Memory B cell (primary cell): ENCODE results near the gene SIGLEC14.
"Not testable (repeated sequence)": the region's sequence is repeated elsewhere in the genome, so short reads cannot be mapped to it uniquely, and the experiment has no call there.

Experiments used
- ATAC-seq: fragments of 150-1000 bp; cut with Tn5 transposase; 2 replicates; pipeline ENCODE4 v1.10.0; 2021; ENCODE audit warnings: low read depth, mild to moderate bottlenecking, moderate library complexity
- DNase-seq, 2 donors: peaks; one replicate each; pipeline ENCODE4 v3.0.0; 2022; ENCODE audit warnings: low spot score in 2 of 2
- H3K27ac Mint-ChIP-seq: one replicate; pipeline ENCODE4 v1.8.0; 2022; ENCODE audit warnings: mild to moderate bottlenecking, moderate library complexity, mixed read lengths
- H3K27me3 Mint-ChIP-seq: one replicate; pipeline ENCODE4 v1.8.0; 2022; ENCODE audit warnings: mixed read lengths
- H3K36me3 Mint-ChIP-seq: one replicate; pipeline ENCODE4 v1.8.0; 2022; ENCODE audit warnings: mild to moderate bottlenecking, mixed read lengths
- H3K4me1 Mint-ChIP-seq: one replicate; pipeline ENCODE4 v1.8.0; 2022; ENCODE audit warnings: mixed read lengths
- H3K4me3 Mint-ChIP-seq: one replicate; pipeline ENCODE4 v1.8.0; 2022; ENCODE audit warnings: mild to moderate bottlenecking, moderate library complexity, mixed read lengths
- H3K9me3 Mint-ChIP-seq: one replicate; pipeline ENCODE4 v1.8.0; 2022; ENCODE audit warnings: mixed read lengths

SIGLEC14 gene

DNA sequence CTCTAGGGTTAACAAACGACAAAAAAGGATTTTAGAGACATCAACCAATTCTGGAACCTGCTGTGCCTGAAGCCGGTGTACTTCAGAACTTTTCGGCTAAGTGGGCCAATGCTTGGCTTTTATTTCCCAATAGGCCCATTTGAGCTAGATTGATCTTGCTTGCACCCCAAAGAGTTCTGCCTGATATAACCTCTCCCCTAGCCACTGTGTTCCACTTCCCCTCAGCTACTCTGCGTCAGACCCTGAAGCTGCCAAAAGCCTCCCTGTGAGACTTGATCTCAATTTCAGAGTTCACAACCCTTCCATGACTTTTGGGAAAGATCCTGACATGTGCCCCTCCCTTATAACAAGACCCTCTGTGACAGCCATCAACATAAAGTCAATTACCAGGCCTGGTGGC is 5.6 kb upstream of the SIGLEC14 start:
- DNase-seq, result no peak
- no peaks in the 10 kb centered on the region for H3K36me3 Mint-ChIP-seq
- peak overlapping the region; percentile 82 for H3K27ac Mint-ChIP-seq
- no peaks in the 10 kb centered on the region for H3K27me3 Mint-ChIP-seq
- no peak for ATAC-seq
- peaks cover 2% of the 10 kb centered on the region for H3K9me3 Mint-ChIP-seq
- H3K4me1 Mint-ChIP-seq, result peaks cover 43% of the 10 kb centered on the region
- no peak overlapping the region for H3K4me3 Mint-ChIP-seq

DNA sequence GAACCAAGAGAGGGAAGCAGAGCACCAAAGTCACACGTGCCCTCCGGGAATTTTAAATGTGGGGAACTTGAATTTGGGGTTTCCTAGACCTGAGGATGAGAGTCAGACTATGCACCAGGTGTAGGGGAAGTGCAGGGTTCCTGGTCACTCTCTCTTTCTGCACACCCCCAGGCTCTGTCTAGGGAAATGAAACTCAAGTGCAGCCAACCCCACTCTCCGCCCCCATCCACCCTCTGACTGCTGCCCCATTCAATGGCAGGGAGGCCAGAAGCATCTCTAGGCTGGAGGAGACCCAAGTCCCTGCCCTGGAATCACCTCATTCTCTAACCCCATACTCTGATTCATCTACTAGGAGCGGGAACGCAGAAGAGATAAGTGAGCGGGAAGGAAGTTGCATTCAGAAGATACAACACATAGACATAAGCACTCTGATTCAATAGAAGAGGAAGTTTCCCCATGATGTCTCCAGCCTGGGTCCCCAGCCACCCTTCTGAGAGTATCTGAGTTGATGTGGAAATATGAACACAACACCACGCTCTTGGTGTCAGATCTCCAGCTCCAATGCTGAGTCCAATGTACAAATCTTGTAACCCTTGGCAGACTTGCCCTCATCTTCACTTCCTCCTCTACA is 4.7 kb upstream of the SIGLEC14 start:
- Mint-ChIP-seq H3K27me3 (no peaks in the 10 kb centered on the region), H3K36me3 (no peaks in the 10 kb centered on the region), H3K27ac (peak overlapping the region; percentile 82), H3K4me3 (peak overlapping the region; percentile 67), H3K9me3 (peaks cover 2% of the 10 kb centered on the region), H3K4me1 (peaks cover 41% of the 10 kb centered on the region)
- ATAC-seq (peak; percentile 88), DNase-seq (peak; percentile 56 to 58)

DNA sequence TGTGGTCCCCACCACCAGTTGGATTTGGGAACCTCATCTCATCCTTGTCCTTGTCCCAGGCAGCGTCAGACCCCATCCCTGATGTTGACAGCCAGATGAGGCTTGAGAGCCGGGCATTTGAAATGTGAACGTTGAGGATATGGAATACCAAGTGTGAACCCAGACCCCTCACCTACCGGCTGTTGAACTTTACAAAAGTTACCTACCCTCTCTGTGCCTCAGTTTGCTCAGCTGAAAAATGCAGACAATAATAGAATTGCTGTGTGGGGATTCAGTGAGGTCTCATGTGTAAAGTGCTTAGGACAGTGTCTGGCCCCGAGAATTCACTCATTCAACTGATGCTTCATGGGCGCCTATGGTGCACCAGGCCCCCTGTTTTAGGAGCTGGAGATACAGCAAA is 693 bp upstream of the SIGLEC14 start:
- peaks cover 13% of the 10 kb centered on the region for H3K36me3 Mint-ChIP-seq
- H3K27ac Mint-ChIP-seq, result peak overlapping the region; percentile 97
- no peak for ATAC-seq
- no peak overlapping the region for H3K4me3 Mint-ChIP-seq
- no peaks in the 10 kb centered on the region for H3K27me3 Mint-ChIP-seq
- peaks cover 45% of the 10 kb centered on the region for H3K4me1 Mint-ChIP-seq
- no peak for DNase-seq
- no peaks in the 10 kb centered on the region for H3K9me3 Mint-ChIP-seq

DNA sequence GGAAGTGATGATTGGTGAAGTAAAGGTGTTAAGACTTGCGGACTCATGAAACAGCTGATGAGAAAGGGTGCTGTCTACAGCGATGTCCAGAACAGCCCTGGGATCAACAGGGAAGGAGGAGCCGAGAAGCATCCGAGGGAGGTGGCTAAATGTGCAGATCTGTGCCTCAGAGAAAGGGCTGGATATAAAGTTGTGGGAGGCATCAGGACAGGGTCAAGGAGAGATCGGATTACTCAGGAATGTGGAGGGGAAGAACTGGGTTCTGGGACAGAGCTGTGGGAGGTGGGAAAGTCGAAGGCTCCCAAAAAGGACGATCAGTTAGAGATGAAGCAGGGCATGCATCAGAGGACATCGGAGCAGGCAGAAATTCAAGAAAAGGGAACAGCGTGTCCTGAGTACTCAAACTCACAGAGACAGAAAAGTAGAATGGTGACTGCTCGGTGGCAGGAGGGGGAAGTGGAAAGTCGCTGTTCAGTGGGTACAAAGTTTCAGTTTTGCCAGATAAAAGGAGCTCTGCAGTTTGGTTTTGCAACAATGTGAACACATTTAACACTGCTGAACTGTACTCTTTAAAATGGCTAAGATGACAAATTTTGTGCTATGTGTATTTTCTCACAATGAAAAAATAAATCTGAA is 1.9 kb downstream of the SIGLEC14 start:
- Mint-ChIP-seq H3K27me3 (no peaks in the 10 kb centered on the region), H3K36me3 (peaks cover 25% of the 10 kb centered on the region), H3K27ac (peak overlapping the region; percentile 92), H3K9me3 (no peaks in the 10 kb centered on the region), H3K4me3 (peak overlapping the region; percentile 88), H3K4me1 (peaks cover 38% of the 10 kb centered on the region)
- DNase-seq (peak in 1 of 2 donors; percentile 21), ATAC-seq (peak; percentile 61)

DNA sequence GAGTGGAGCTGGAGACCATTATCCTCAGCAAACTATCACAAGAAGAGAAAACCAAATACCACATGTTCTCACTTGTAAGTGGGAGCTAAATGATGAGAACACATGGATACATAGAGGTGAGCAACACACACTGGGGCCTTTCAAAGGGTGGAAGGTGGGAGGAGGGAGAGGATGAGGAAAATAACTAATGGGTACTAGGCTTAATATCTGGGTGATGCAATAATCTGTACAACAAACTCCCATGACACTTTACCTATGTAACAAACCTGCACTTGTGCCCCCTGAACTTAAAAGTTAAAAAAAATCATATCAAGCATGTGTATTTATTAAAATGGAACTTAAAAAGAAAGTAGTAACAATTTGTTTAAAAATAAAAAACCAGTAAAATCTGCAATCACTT is 5.0 kb downstream of the SIGLEC14 start:
- H3K4me3 Mint-ChIP-seq, result peak overlapping the region; percentile 51
- DNase-seq (no peak), ATAC-seq (no peak)
- H3K4me1 Mint-ChIP-seq, result peaks cover 32% of the 10 kb centered on the region
- H3K27ac Mint-ChIP-seq, result no peak overlapping the region
- peaks cover 28% of the 10 kb centered on the region for H3K36me3 Mint-ChIP-seq
- H3K27me3 Mint-ChIP-seq, result no peaks in the 10 kb centered on the region
- H3K9me3 Mint-ChIP-seq, result no peaks in the 10 kb centered on the region

DNA sequence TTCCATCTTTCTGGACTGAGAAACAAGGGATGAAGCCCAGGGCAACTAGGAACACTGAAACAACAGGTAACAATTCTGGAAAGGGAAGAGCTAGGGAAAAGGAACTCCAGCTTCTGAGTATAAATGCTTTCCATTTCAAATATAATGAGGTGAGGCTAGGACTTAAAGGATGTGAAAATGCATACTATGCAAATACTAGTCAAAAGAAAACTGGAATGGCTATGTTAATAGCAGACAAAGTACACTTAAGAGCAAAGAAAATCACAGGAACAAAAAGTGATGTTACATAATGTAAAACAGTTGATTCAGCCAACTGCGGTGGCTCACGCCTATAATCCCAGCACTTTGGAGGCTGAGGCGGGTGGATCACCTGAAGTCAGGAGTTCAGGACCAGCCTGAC is 6.2 kb downstream of the SIGLEC14 start:
- DNase-seq (no peak), ATAC-seq (no peak)
- H3K27ac Mint-ChIP-seq, result peak overlapping the region; percentile 55
- H3K4me1 Mint-ChIP-seq, result peaks cover 32% of the 10 kb centered on the region
- no peaks in the 10 kb centered on the region for H3K9me3 Mint-ChIP-seq
- peaks cover 28% of the 10 kb centered on the region for H3K36me3 Mint-ChIP-seq
- no peak overlapping the region for H3K4me3 Mint-ChIP-seq
- no peaks in the 10 kb centered on the region for H3K27me3 Mint-ChIP-seq

DNA sequence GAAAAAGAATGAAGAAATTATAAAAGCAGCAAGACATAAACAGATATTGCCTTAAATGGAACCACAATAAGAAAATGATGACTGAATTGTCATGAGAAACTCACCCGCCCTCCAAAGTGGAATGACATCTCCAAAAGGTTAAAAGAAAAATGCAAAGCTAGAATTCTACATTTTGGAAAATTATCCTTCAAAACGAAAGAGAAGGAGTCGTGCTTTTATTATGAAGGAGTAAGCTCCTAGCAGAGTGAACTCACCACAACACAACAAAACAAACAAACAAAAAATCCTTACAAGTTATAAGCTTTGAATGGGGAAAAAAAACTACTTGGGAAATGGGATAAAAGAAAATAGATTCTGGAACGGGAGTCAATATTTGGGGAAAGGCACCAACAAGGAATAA is 6.7 kb downstream of the SIGLEC14 start:
- ATAC-seq, result no peak
- Mint-ChIP-seq H3K9me3 (no peaks in the 10 kb centered on the region), H3K27ac (peak overlapping the region; percentile 55), H3K27me3 (no peaks in the 10 kb centered on the region), H3K4me3 (no peak overlapping the region), H3K36me3 (peaks cover 28% of the 10 kb centered on the region), H3K4me1 (peaks cover 30% of the 10 kb centered on the region)
- DNase-seq, result no peak

DNA sequence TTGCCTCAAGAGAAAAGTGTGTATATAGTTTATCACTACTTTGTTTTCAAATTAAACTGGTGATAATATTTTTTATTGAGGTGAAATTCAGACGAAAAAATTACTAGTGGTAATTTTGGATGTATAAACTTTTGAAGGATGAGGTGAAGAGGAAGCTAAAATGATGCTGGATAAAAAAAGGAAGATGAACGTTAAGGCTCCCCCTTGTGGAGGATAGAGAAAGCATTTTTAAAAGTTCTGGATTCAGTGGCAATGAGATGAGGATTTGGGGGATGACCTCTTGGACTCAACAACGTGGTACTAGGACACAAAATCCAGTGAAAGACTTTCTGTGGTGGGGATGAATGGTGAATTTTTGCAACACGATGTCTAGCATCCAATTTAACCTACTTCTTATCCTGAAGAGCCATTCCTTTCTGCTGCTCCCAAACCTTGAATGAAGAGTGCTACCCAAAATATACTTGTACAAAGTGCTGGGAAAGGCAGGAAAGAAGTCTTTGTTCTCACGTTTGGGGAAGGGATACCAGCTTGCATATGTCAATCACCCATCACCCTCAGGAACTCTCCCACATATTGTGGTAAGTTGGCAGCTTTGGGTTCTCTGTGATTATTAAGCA is 9.2 kb downstream of the SIGLEC14 start:
- Mint-ChIP-seq H3K9me3 (no peaks in the 10 kb centered on the region), H3K36me3 (peaks cover 14% of the 10 kb centered on the region), H3K4me3 (no peak overlapping the region), H3K4me1 (peaks cover 18% of the 10 kb centered on the region), H3K27me3 (no peaks in the 10 kb centered on the region), H3K27ac (no peak overlapping the region)
- no peak for ATAC-seq
- DNase-seq, result no peak

DNA sequence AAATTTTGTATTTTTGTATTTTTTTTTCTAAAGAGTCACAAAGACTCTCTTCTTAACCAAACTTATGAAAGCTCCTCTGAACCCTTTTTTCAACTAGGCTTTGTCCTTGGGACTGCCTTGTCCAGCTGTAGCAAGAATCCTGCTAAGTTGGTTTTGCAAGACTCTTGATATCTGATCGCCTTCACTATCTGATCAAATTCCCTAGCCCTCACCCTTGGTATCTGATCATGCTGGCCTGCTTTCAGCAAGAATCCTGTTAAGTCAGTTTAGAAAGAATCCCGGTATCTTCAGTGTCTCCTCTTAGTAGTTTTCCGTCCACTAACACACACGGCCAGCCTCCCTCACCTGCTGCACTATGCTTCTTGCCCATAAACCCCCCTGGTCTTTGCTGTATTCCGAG is 14.5 kb downstream of the SIGLEC14 start:
- no peaks in the 10 kb centered on the region for H3K9me3 Mint-ChIP-seq
- no peak for DNase-seq
- ATAC-seq, result no peak
- peaks cover 11% of the 10 kb centered on the region for H3K36me3 Mint-ChIP-seq
- H3K27ac Mint-ChIP-seq, result no peak overlapping the region
- no peaks in the 10 kb centered on the region for H3K27me3 Mint-ChIP-seq
- H3K4me1 Mint-ChIP-seq, result peaks cover 23% of the 10 kb centered on the region
- no peak overlapping the region for H3K4me3 Mint-ChIP-seq

DNA sequence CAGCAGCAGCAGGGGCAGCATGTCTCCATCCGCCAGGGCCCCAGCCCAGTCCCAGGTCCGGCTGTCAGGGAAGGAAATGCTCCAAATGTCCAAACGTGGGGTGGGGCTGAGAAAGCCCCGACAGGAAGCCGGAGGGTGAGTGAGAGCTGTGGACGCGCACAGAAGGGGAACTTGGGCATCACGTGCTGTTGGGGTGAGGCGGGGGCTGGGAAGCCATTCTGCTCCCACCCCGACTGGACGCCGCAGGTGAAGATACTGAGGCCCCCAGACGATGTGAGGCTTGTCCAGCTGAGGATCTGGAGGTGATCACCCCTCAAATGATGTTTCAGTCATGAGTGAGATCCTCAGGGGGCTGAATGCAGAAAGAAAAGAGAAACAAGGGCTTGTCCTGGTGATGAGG is 16.3 kb downstream of the SIGLEC14 start, which contains the start of gene SIGLEC5:
Gene SIGLEC5, minus strand, starts transcription at position 87 of the 400 bp plus-strand sequence. Its CDS starts 66 bp downstream, at position 21.
- DNase-seq, H3K9me3 Mint-ChIP-seq, H3K27me3 Mint-ChIP-seq: not testable (repeated sequence)
- Mint-ChIP-seq H3K4me3 (peak within 1 kb of the TSS; percentile 89), H3K4me1 (peaks cover 34% of the 10 kb centered on the region), H3K27ac (peak within 1 kb of the TSS; percentile 95), H3K36me3 (peaks cover 20% of the 10 kb centered on the region)
- ATAC-seq, result peak; percentile 96

DNA sequence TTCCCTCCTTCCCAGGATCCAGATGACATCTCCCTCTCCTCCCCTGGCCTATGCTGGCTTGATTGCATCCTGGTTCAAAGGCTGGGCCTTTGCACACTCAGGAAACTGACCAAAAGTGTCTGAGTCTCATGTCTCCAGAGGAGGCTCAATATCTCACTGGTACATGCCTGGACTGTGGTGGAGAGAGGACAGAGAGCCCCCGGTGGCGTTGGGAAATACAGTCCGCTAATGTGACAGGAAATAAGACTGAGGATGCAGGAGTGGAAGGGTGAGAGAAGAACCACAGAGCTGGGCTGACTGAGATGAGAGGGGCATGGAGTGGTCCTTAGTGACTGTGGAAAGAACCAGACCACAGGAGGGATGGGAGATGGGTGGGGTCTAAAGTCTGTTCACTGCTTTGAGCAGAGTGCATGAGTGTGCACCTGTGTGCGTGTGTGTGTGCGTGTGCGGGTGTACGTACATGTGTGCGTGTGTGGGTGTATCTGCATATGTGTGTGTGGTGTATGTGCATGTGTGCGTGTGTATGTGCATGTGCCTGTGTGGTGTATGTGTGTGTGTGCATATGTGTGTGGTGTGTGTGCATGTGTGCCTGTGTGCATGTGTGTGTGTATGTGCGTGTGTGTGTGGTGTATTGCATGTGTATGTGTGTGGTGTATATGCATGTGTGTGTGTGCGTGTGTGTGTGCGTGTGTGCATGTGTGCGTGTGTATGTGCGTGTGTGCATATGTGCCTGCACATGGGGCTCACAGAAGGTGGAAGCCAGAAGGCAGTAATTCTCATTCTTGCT is 18.3 kb downstream of the SIGLEC14 start:
- Mint-ChIP-seq H3K27me3 (no peaks in the 10 kb centered on the region), H3K9me3 (no peaks in the 10 kb centered on the region), H3K36me3 (peaks cover 33% of the 10 kb centered on the region), H3K4me3 (peak overlapping the region; percentile 63), H3K27ac (peak overlapping the region; percentile 56), H3K4me1 (peaks cover 43% of the 10 kb centered on the region)
- DNase-seq (no peak), ATAC-seq (no peak)

DNA sequence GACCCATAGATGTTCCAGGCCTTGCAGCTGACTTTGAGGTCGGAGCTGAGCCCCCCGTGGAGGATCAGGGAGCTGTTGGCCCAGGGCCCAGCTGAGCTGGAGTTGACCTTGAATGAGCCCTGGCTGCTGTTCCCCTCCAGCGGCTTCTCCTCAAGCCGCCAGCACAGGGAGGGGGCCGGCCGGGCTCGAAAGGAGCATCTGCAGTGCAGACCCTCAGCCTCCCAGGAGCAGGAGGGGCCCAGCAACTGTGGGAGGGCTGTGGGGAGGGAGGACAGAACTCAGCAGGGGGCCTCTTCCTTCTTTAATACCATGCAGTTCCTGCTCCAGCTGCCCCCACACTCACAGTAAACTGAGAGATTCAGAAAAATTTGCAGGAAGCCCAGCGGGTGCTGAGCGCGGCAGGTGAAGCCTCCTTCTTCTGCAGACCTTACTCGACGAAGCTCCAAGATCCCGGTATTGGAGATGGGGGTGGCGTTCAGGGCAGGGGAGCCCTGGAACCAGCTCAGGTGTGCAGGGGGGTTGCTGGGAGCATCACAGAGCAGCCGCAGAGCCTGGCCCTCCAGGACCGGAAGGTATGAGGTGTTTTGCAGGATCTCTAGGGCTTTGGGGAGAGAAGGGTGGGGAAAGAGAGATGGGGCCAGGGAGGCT is 19.0 kb downstream of the SIGLEC14 start:
- peak overlapping the region; percentile 56 for H3K27ac Mint-ChIP-seq
- H3K9me3 Mint-ChIP-seq, result no peaks in the 10 kb centered on the region
- ATAC-seq (no peak), DNase-seq (no peak)
- no peaks in the 10 kb centered on the region for H3K27me3 Mint-ChIP-seq
- H3K4me1 Mint-ChIP-seq, result peaks cover 46% of the 10 kb centered on the region
- H3K36me3 Mint-ChIP-seq, result peaks cover 39% of the 10 kb centered on the region
- H3K4me3 Mint-ChIP-seq, result peak overlapping the region; percentile 63

DNA sequence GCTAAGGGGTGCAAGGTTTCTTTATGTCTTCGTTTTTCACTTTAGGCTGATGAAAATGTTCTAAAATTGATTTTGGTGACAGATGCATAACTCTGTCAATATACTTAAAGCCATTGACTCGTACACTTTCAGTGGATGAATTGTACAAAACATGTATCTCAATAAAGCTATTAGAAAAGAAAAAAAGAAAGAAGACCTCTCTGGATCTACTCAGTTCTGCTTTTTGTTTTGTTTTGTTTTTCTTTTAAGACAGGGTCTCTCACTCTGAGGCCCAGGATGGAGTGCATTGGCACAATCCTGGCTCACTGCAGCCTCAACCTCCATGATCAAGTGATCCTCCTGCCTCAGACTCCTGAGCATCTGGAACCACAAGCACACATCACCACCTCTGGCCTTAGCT is 19.9 kb downstream of the SIGLEC14 start:
- Mint-ChIP-seq H3K9me3 (no peaks in the 10 kb centered on the region), H3K27ac (peak overlapping the region; percentile 56), H3K4me3 (peak overlapping the region; percentile 22), H3K27me3 (no peaks in the 10 kb centered on the region), H3K36me3 (peaks cover 39% of the 10 kb centered on the region), H3K4me1 (peaks cover 46% of the 10 kb centered on the region)
- no peak for ATAC-seq
- DNase-seq, result no peak
